DOHH2 (cell line): ENCODE results near the gene OCIAD2.
"Not testable (repeated sequence)": the region's sequence is repeated elsewhere in the genome, so short reads cannot be mapped to it uniquely, and the experiment has no call there.

Source experiments
- H3F3A ChIP-seq: fragments of 200-600 bp; sonication (generic), shearing (Covaris generic); 2 replicates; pipeline ENCODE4 v1.6.0; 2016; ENCODE audit warnings: antibody characterized with exemption, mild to moderate bottlenecking; ENCODE audit not compliant: control insufficient read depth, insufficient read depth
- H3K27ac ChIP-seq: fragments of 200-600 bp; sonication (generic); 2 replicates; pipeline ENCODE4 v1.5.1; 2014; ENCODE audit warnings: low read depth, mild to moderate bottlenecking, low read length, moderate library complexity
- H3K27me3 ChIP-seq: fragments of 200-600 bp; sonication (generic); 2 replicates; pipeline ENCODE4 v1.6.1; 2014; ENCODE audit warnings: mild to moderate bottlenecking, low read length, mixed read lengths; ENCODE audit not compliant: control insufficient read depth
- H3K36me3 ChIP-seq: fragments of 200-600 bp; sonication (generic); 2 replicates; pipeline ENCODE4 v1.6.1; 2014; ENCODE audit warnings: mild to moderate bottlenecking, low read length, moderate library complexity, mixed read lengths; ENCODE audit not compliant: control insufficient read depth
- H3K4me1 ChIP-seq: fragments of 200-600 bp; sonication (generic); 2 replicates; pipeline ENCODE4 v1.6.1; 2014; ENCODE audit warnings: mild to moderate bottlenecking, low read length, mixed read lengths; ENCODE audit not compliant: control insufficient read depth
- H3K4me2 ChIP-seq: fragments of 200-600 bp; sonication (generic); 2 replicates; pipeline ENCODE4 v1.6.0; 2014; ENCODE audit warnings: mild to moderate bottlenecking, low read length, moderate library complexity
- H3K4me3 ChIP-seq: fragments of 200-600 bp; sonication (generic); 2 replicates; pipeline ENCODE4 v1.5.1; 2014; ENCODE audit warnings: mild to moderate bottlenecking, low read length, mixed read lengths
- H3K79me2 ChIP-seq: fragments of 200-600 bp; sonication (generic); 2 replicates; pipeline ENCODE4 v1.6.1; 2014; ENCODE audit warnings: mild to moderate bottlenecking, low read length, mixed read lengths; ENCODE audit not compliant: control insufficient read depth
- H3K9me2 ChIP-seq: fragments of 200-600 bp; sonication (generic); replicated peaks from 2 replicates; pipeline ENCODE4 v1.6.1; 2014; ENCODE audit warnings: mild to moderate bottlenecking, low read length, mixed read lengths; ENCODE audit not compliant: control insufficient read depth
- H3K9me3 ChIP-seq: fragments of 200-600 bp; sonication (generic); 2 replicates; pipeline ENCODE4 v1.6.1; 2014; ENCODE audit warnings: antibody characterized with exemption, low read length, mixed read lengths; ENCODE audit not compliant: control insufficient read depth, insufficient read depth
- H4K20me1 ChIP-seq: fragments of 200-600 bp; sonication (generic); 2 replicates; pipeline ENCODE4 v1.6.0; 2014; ENCODE audit warnings: low read depth, mild to moderate bottlenecking, antibody characterized with exemption, low read length, moderate library complexity; ENCODE audit not compliant: control insufficient read depth, insufficient read depth
- CTCF ChIP-seq: fragments of 200-600 bp; sonication (generic); IDR thresholded peaks from one replicate; pipeline ENCODE4 v1.5.1; 2014; ENCODE audit warnings: antibody characterized with exemption, mild to moderate bottlenecking, low read depth, low read length; ENCODE audit not compliant: poor library complexity, severe bottlenecking
- EZH2phosphoT487 ChIP-seq: fragments of 200-600 bp; sonication (generic); IDR thresholded peaks from 2 replicates; pipeline ENCODE4 v1.6.1; 2017; ENCODE audit warnings: borderline replicate concordance, mild to moderate bottlenecking, antibody characterized with exemption, low read length, moderate library complexity, mixed read lengths

The OCIAD2 gene

GRCh38 chr4:48891028-48891619, 15.4 kb downstream of the OCIAD2 start:
- TF ChIP-seq EZH2phosphoT487 (no peak), CTCF (no peak)
- H3F3A ChIP-seq, result no peaks in the 10 kb centered on the region
- H3K4me3 ChIP-seq, result no peak overlapping the region
- no peaks in the 10 kb centered on the region for H4K20me1 ChIP-seq
- H3K9me2 ChIP-seq, result no peaks in the 10 kb centered on the region
- no peaks in the 10 kb centered on the region for H3K4me1 ChIP-seq
- H3K27ac ChIP-seq, result no peak overlapping the region
- H3K36me3 ChIP-seq, result peaks cover 23% of the 10 kb centered on the region
- H3K9me3 ChIP-seq, result no peaks in the 10 kb centered on the region
- H3K27me3 ChIP-seq, result no peaks in the 10 kb centered on the region
- H3K4me2 ChIP-seq, result no peak overlapping the region
- H3K79me2 ChIP-seq, result no peaks in the 10 kb centered on the region

DNA sequence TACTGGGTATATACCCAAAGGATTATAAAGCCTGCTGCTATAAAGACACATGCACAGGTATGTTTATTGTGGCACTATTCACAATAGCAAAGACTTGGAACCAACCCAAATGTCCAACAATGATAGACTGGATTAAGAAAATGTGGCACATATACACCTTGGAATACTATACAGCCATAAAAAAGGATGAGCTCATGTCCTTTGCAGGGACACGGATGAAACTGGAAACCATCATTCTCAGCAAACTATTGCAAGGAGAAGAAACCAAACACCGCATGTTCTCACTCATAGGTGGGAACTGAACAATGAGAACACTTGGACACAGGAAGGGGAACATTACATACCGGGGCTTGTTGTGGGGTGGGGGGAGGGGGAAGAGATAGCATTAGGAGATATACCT, 16.8 kb downstream of the OCIAD2 start:
- H3K79me2 ChIP-seq, H4K20me1 ChIP-seq, H3K27ac ChIP-seq, H3F3A ChIP-seq, H3K4me1 ChIP-seq, H3K4me3 ChIP-seq, H3K27me3 ChIP-seq, H3K4me2 ChIP-seq, H3K9me2 ChIP-seq, H3K9me3 ChIP-seq: not testable (repeated sequence)
- peaks cover 17% of the 10 kb centered on the region for H3K36me3 ChIP-seq

DNA sequence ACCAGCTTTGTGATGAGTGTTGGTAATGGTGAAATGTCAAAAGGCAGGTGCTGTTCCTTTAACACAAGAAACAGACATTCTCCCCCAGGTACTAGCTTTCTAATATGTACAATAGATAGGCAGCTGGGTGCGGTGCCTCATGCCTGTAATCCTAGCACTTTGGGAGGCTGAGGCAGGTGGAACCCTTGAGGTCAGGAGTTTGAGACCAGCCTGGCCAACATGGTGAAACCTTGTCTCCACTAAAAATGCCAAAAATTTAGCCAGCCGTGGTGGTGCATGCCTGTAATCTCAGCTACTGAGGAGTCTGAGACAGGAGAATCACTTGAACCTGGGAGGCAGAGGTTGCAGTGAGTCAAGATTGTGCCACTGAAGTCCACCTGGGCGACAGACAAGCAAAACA, 24.9 kb downstream of the OCIAD2 start:
- not testable (repeated sequence) for H3K27me3 ChIP-seq, H3F3A ChIP-seq, H3K9me3 ChIP-seq, H3K4me3 ChIP-seq, H4K20me1 ChIP-seq, H3K4me2 ChIP-seq, H3K9me2 ChIP-seq, H3K79me2 ChIP-seq, H3K4me1 ChIP-seq, H3K27ac ChIP-seq, H3K36me3 ChIP-seq

DNA sequence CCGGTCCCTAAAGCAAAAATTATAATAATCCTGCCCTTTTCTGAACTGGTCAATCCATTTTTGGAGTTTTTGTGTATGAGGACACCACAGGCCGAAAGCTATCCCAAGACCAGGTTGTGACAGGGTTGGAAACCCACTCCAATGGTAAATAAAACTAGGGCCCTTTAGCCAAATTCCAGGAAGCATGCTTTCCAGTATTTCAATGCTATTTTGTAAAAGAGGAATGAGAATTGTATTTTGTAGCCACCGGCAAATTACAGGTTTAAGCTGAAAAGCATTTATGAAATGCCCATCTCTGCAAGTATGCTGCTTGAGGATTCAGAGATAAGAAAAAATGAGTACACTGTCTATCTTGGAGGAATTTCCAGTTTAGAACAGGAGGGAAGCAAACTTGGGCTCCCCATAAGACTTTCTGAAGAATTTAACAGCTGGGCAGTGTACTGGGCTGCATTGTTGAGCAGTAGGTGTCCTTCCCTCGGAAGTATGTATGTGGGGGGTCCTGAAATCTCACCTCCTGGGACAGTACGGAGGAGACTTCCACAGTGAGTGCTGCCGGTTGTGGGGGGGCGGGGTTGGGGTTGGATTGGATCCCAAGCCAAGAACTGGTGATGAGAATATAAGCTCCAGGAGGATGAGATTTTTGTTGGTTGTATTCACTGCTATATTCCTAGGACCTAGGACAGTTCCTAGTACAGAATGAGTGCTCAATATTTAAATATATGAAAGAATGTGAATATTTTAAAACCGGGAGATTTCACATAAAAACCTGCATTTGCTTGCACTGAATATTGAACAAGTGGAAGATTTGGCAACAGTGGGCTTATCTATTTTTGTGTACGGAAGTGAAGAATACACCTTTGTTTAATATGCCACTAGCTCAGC, 26.8 kb downstream of the OCIAD2 start:
- Histone ChIP-seq H3K4me2 (no peak overlapping the region), H3F3A (no peaks in the 10 kb centered on the region)
- TF ChIP-seq EZH2phosphoT487, result no peak
- TF ChIP-seq CTCF, result no peak

More for the DNA sequence above, 26.8 kb downstream of the OCIAD2 start:
- no peaks in the 10 kb centered on the region for H3K27me3 ChIP-seq
- no peak overlapping the region for H3K4me3 ChIP-seq
- no peak overlapping the region for H3K27ac ChIP-seq
- no peaks in the 10 kb centered on the region for H3K36me3 ChIP-seq
- H3K9me2 ChIP-seq, result no peaks in the 10 kb centered on the region
- no peaks in the 10 kb centered on the region for H4K20me1 ChIP-seq
- no peaks in the 10 kb centered on the region for H3K79me2 ChIP-seq
- no peaks in the 10 kb centered on the region for H3K9me3 ChIP-seq
- H3K4me1 ChIP-seq, result no peaks in the 10 kb centered on the region
